Panc1 (cell line): ENCODE data around the gene CNTN5.

Experiments used
- CTCF ChIP-seq: fragments of 450-650 bp; IDR thresholded peaks from 2 replicates; pipeline ENCODE4 v1.5.1; 2017; ENCODE audit warnings: mild to moderate bottlenecking
- SIN3A ChIP-seq: IDR thresholded peaks from 2 replicates; pipeline ENCODE4 v1.6.1; 2012; ENCODE audit warnings: low read depth, mild to moderate bottlenecking, low read length, moderate library complexity, borderline replicate concordance; ENCODE audit not compliant: insufficient read depth

- TF ChIP-seq CTCF (no peak), SIN3A (no peak)
Observed at GRCh38 chr11:99916078-99916477, 895.3 kb downstream of the CNTN5 start.
